Ishikawa (cell line): Measurements from ENCODE around the gene GALNT10.

ENCODE experiments used
- CREB1 ChIP-seq: IDR thresholded peaks from 2 replicates; pipeline ENCODE4 v1.6.1; 2012; ENCODE audit warnings: low read depth
- RAD21 ChIP-seq: IDR thresholded peaks from 2 replicates; pipeline ENCODE4 v1.6.1; 2012; ENCODE audit warnings: low read depth

GRCh38 chr5:154267516-154267915 is 77.0 kb downstream of the GALNT10 start:
- TF ChIP-seq CREB1 (no peak), RAD21 (no peak)
